Neutrophil (primary cell): Measurements from ENCODE around the gene GUCD1.

Experiments
- H3K27ac ChIP-seq: fragments of 200-600 bp; sonication (generic); 2 replicates; pipeline ENCODE4 v1.5.1; 2016; ENCODE audit warnings: mild to moderate bottlenecking, moderate library complexity
- H3K27me3 ChIP-seq: fragments of 200-600 bp; sonication (generic); 2 replicates; pipeline ENCODE4 v1.6.0; 2016; ENCODE audit warnings: mild to moderate bottlenecking
- H3K36me3 ChIP-seq: fragments of 200-600 bp; sonication (generic); 2 replicates; pipeline ENCODE4 v1.5.1; 2017
- H3K4me1 ChIP-seq, 2 experiments: fragments of 200-600 bp in 1 of 2; sonication (generic) in 1 of 2; 1 replicate in 1 of 2; 2 replicates in 1 of 2; pipeline versions ENCODE4 v1.5.1 to v1.6.1; 2013 to 2016; ENCODE audit warnings: low read depth in 1 of 2, low read length in 1 of 2, mild to moderate bottlenecking in 1 of 2, moderate library complexity in 1 of 2; ENCODE audit not compliant: control insufficient read depth in 1 of 2, insufficient read depth in 1 of 2
- H3K4me3 ChIP-seq, 2 experiments: fragments of 200-600 bp in 1 of 2; sonication (generic) in 1 of 2; 1 replicate in 1 of 2; 2 replicates in 1 of 2; pipeline ENCODE4 v1.5.1; 2013 to 2016; ENCODE audit warnings: low read depth in 1 of 2, low read length in 1 of 2, mild to moderate bottlenecking in 1 of 2, moderate library complexity in 1 of 2
- H3K9me3 ChIP-seq: fragments of 200-600 bp; sonication (generic); 2 replicates; pipeline ENCODE4 v1.5.1; 2016
- CTCF ChIP-seq: fragments of 200-600 bp; sonication (generic); IDR thresholded peaks from 2 replicates; pipeline ENCODE4 v1.5.1; 2016; ENCODE audit warnings: antibody characterized with exemption

Gene GUCD1

DNA sequence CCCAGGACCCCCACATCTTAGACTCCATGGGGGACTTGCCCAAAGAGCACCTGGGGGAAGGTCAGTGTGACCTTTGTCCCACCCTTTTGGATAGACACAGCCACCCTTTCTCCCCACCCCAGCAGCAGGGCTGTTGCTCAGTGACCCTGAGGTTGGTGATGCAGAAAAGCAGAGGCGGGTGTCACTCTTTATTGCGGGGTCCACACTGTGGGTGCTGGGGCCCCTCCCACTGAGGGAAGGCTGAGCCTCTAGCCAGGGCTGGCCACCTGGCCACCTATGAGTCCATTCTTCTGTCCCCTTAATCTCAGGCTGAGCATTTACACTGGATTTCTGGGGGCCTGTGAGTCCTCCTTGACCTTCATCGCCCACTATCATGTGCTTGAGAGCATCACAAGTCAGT is 30.5 kb upstream of the GUCD1 start:
- Histone ChIP-seq H3K27me3 (no peaks in the 10 kb centered on the region), H3K9me3 (no peaks in the 10 kb centered on the region), H3K4me3 (no peak overlapping the region), H3K27ac (no peak overlapping the region), H3K36me3 (peaks cover 32% of the 10 kb centered on the region), H3K4me1 (no peaks in the 10 kb centered on the region)
- TF ChIP-seq CTCF: no peak

GRCh38 chr22:24584871-24585411 is 30.0 kb upstream of the GUCD1 start:
- Histone ChIP-seq H3K36me3 (peaks cover 32% of the 10 kb centered on the region), H3K27ac (no peak overlapping the region), H3K4me3 (no peak overlapping the region), H3K4me1 (no peaks in the 10 kb centered on the region), H3K9me3 (no peaks in the 10 kb centered on the region), H3K27me3 (no peaks in the 10 kb centered on the region)
- TF ChIP-seq CTCF: no peak

GRCh38 chr22:24584166-24584790 is 29.3 kb upstream of the GUCD1 start:
- no peak overlapping the region for H3K27ac ChIP-seq
- no peak overlapping the region for H3K4me3 ChIP-seq
- no peaks in the 10 kb centered on the region for H3K4me1 ChIP-seq
- no peaks in the 10 kb centered on the region for H3K27me3 ChIP-seq
- TF ChIP-seq CTCF: no peak
- peaks cover 32% of the 10 kb centered on the region for H3K36me3 ChIP-seq
- no peaks in the 10 kb centered on the region for H3K9me3 ChIP-seq

DNA sequence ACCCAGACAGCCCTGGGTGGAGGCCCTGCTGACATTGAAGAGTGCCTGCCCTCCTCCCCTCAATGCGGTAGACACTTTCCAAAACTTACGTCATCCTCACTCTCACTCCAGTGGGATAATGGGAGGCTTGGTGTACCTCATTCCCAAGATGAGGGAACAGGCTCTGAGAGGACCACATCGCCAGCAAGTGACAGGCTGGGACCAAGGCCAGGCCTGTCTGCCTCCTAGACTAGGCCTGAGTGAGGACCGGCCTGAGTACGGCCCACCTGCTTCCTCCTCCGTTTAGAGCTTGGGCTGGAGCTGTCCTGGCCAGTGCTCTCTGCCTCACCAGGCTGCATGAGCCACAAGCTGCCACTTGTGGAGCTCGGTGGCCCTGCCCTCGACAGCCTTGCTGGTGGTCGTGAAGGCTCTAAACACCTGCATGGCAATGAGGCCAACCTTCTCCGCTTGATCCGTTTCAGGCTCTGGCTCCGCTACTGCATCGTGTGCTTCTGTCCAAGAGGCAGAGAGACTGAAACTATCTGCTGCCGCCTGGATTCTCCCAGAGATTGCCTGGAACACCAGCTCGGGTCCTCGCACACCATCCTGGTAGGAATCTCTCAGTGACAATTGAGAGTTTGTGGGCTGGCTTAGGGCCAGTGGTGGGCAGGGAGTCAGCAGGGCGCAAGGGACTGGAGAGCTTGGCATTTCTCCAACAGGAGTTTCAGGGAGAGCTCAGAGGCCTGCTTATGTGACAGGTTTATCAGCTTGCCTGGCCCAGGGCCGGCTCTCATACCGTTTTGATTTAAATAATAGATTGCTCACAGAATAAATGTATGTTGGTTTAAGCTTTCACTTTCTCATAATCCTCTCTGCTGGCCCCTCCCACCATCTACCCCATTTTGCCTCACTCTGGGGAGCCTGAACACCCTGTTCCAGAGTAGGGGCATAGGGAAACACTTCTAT is 28.6 kb upstream of the GUCD1 start:
- no peaks in the 10 kb centered on the region for H3K27me3 ChIP-seq
- no peak overlapping the region for H3K4me3 ChIP-seq
- no peaks in the 10 kb centered on the region for H3K4me1 ChIP-seq
- H3K27ac ChIP-seq: no peak overlapping the region
- H3K36me3 ChIP-seq: peaks cover 25% of the 10 kb centered on the region
- no peak for TF ChIP-seq CTCF
- no peaks in the 10 kb centered on the region for H3K9me3 ChIP-seq

DNA sequence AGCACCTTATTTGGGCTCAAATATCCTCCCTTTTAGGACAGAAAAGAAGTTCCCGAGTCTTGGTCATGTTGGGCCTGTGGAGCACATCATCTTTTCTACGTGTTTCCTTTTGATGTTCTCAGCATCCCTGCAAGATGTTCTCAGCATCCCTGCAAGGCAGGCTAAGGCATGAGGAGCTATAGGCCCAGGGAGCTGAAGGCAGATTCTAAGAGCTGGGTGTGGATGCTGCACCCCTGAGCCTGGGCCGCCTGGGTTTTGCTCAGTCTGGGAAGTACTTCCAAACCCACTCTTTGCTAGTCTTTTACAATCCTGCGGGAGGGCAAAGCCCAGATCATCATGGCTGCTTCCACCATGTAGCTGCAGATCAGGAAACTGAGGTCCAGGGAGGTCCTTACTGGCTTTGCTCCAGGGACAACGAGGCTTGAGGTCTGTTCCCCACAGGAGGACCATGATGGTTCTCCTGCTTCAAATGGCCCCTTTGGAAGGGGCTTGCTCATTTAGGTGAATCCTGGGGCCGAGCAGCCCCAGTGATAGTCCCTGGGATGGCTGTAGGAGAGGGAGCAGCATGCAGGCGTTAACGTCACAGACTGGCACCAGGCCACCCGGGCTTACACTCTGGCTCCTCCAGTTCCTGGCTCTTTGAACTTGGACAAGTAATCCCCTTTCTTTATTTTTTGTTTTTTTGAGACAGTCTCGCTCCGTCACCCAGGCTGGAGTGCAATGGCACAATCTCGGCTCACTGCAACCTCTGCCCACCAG is 27.3 kb upstream of the GUCD1 start:
- Histone ChIP-seq H3K36me3 (peaks cover 12% of the 10 kb centered on the region), H3K27ac (no peak overlapping the region), H3K4me1 (no peaks in the 10 kb centered on the region), H3K9me3 (no peaks in the 10 kb centered on the region), H3K27me3 (no peaks in the 10 kb centered on the region), H3K4me3 (no peak overlapping the region)
- no peak for TF ChIP-seq CTCF
